IMR-90 (cell line): ENCODE data around the gene NELFE. TPM values are rescaled to one million over a fixed set of nuclear protein-coding genes. Genes with fewer than 3 reads are reported as not detected.

Source experiments
- ATAC-seq: fragments of 200-7000 bp; cut with Tn5 transposase; 2 replicates; pipeline ENCODE4 v1.9.1; 2020; ENCODE audit warnings: low read depth, mild to moderate bottlenecking, moderate library complexity
- BruUV-seq: library from RNA; stranded (reverse); fragments of 400-500 nt; replicated peaks from 2 replicates; lab custom pipeline; 2021; lab: Mats Ljungman, UMichigan
- CTCF ChIA-PET: fragments of 300-600 bp; formaldehyde crosslinking; extraction: SDS; loops from one replicate; lab custom pipeline; 2021; ENCODE audit warnings: antibody characterized with exemption; lab: Yijun Ruan, JAX
- POLR2A ChIA-PET: fragments of 300-600 bp; sonication (Branson Sonifier 250); formaldehyde crosslinking; loops from one replicate; lab custom pipeline; 2022; ENCODE audit warnings: antibody characterized with exemption; ENCODE audit not compliant: unreplicated experiment; lab: Charles Lee
- DNase-seq: peaks from one replicate; pipeline ENCODE4 v3.0.0; 2013
- H2AFZ ChIP-seq: replicated peaks from 2 replicates; pipeline ENCODE3; 2013; ENCODE audit warnings: low read length, mild to moderate bottlenecking; ENCODE audit not compliant: poor library complexity
- H2AK5ac ChIP-seq: 2 replicates; pipeline ENCODE4 v1.6.1; 2013; ENCODE audit warnings: low read depth, low read length, inconsistent platforms
- H2AK9ac ChIP-seq: replicated peaks from 2 replicates; pipeline ENCODE3; 2013; ENCODE audit warnings: mild to moderate bottlenecking, low read depth, low read length, moderate library complexity; ENCODE audit not compliant: poor library complexity
- H2BK120ac ChIP-seq: 2 replicates; pipeline ENCODE4 v1.6.1; 2013; ENCODE audit warnings: low read depth, low read length, inconsistent platforms
- H2BK15ac ChIP-seq: 3 replicates; pipeline ENCODE4 v1.6.1; 2013; ENCODE audit warnings: low read depth, low read length, inconsistent platforms
- H2BK20ac ChIP-seq: 2 replicates; pipeline ENCODE4 v1.6.1; 2013; ENCODE audit warnings: low read depth, mild to moderate bottlenecking, inconsistent platforms, low read length, moderate library complexity
- H2BK5ac ChIP-seq: 2 replicates; pipeline ENCODE4 v1.6.1; 2013; ENCODE audit warnings: mild to moderate bottlenecking, low read depth, low read length, inconsistent platforms; ENCODE audit not compliant: poor library complexity, severe bottlenecking
- H3K14ac ChIP-seq: replicated peaks from 2 replicates; pipeline ENCODE4 v1.6.1; 2013; ENCODE audit warnings: low read depth, low read length, inconsistent platforms
- H3K18ac ChIP-seq: 2 replicates; pipeline ENCODE4 v1.6.1; 2013; ENCODE audit warnings: low read depth, low read length, control low read depth
- H3K23ac ChIP-seq: 2 replicates; pipeline ENCODE4 v1.6.1; 2013; ENCODE audit warnings: low read depth, low read length, inconsistent platforms
- H3K27ac ChIP-seq: 2 replicates; pipeline ENCODE4 v1.5.1; 2013; ENCODE audit warnings: mild to moderate bottlenecking, control low read depth, low read length; ENCODE audit not compliant: insufficient read depth
- H3K27me3 ChIP-seq: 2 replicates; pipeline ENCODE4 v1.6.1; 2013; ENCODE audit warnings: low read length; ENCODE audit not compliant: control insufficient read depth, insufficient read depth
- H3K36me3 ChIP-seq: 2 replicates; pipeline ENCODE4 v1.6.1; 2013; ENCODE audit warnings: low read length, mixed read lengths; ENCODE audit not compliant: control insufficient read depth, insufficient read depth
- H3K4ac ChIP-seq: 2 replicates; pipeline ENCODE4 v1.6.1; 2013; ENCODE audit warnings: low read depth, low read length, inconsistent platforms
- H3K4me1 ChIP-seq: 2 replicates; pipeline ENCODE4 v1.6.1; 2013; ENCODE audit warnings: low read length, mixed read lengths; ENCODE audit not compliant: control insufficient read depth, insufficient read depth
- H3K4me2 ChIP-seq: 2 replicates; pipeline ENCODE4 v1.6.1; 2013; ENCODE audit warnings: low read depth, mild to moderate bottlenecking, control low read depth, low read length, moderate library complexity
- H3K4me3 ChIP-seq: 2 replicates; pipeline ENCODE4 v1.5.1; 2013; ENCODE audit warnings: low read depth, mild to moderate bottlenecking, control low read depth, low read length, moderate library complexity; ENCODE audit not compliant: insufficient read depth
- H3K56ac ChIP-seq: 2 replicates; pipeline ENCODE4 v1.6.1; 2013; ENCODE audit warnings: low read length, inconsistent platforms; ENCODE audit not compliant: insufficient read depth; ENCODE audit errors: extremely low read depth
- H3K79me1 ChIP-seq, 2 experiments: 2 replicates each; pipeline ENCODE4 v1.6.1; 2013; ENCODE audit warnings: low read length in 2 of 2, inconsistent platforms in 1 of 2, low read depth in 1 of 2
- H3K9ac ChIP-seq: 2 replicates; pipeline ENCODE4 v1.6.1; 2013; ENCODE audit warnings: low read depth, low read length, control low read depth
- H3K9me1 ChIP-seq: 2 replicates; pipeline ENCODE4 v1.6.1; 2013; ENCODE audit warnings: low read length, inconsistent platforms; ENCODE audit not compliant: insufficient read depth
- H3K9me3 ChIP-seq: 2 replicates; pipeline ENCODE4 v1.6.1; 2013; ENCODE audit warnings: low read length; ENCODE audit not compliant: control insufficient read depth, insufficient read depth
- H4K20me1 ChIP-seq: 2 replicates; pipeline ENCODE4 v1.6.1; 2013; ENCODE audit warnings: low read length, inconsistent platforms; ENCODE audit not compliant: insufficient read depth
- H4K5ac ChIP-seq: 2 replicates; pipeline ENCODE4 v1.6.1; 2013; ENCODE audit warnings: mild to moderate bottlenecking, low read depth, low read length, control low read depth
- H4K8ac ChIP-seq, 2 experiments: 2 replicates each; pipeline ENCODE4 v1.6.1; 2013; ENCODE audit warnings: low read depth in 2 of 2, low read length in 2 of 2, control low read depth in 1 of 2, inconsistent platforms in 1 of 2
- H4K91ac ChIP-seq: 2 replicates; pipeline ENCODE4 v1.6.1; 2013; ENCODE audit warnings: low read depth, low read length, inconsistent platforms; ENCODE audit not compliant: insufficient read depth
- CEBPB ChIP-seq: IDR thresholded peaks from 2 replicates; pipeline ENCODE4 v1.6.1; 2012; ENCODE audit warnings: low read depth, low read length, improper control_type of control experiment
- CTCF ChIP-seq: conservative IDR thresholded peaks from 2 replicates; pipeline ENCODE4 v1.5.1; 2012; ENCODE audit warnings: mild to moderate bottlenecking, low read depth, low read length, improper control_type of control experiment
- ELK1 ChIP-seq: fragments of 150-350 bp; IDR thresholded peaks from 2 replicates; pipeline ENCODE4 v1.6.1; 2016; ENCODE audit warnings: low read depth, mild to moderate bottlenecking, low read length, moderate library complexity, borderline replicate concordance
- FOS ChIP-seq: fragments of 150-350 bp; IDR thresholded peaks from 2 replicates; pipeline ENCODE4 v1.6.1; 2016; ENCODE audit warnings: low read depth, low read length
- MAZ ChIP-seq: IDR thresholded peaks from 2 replicates; pipeline ENCODE4 v1.6.1; 2012; ENCODE audit warnings: low read depth, mild to moderate bottlenecking, low read length, improper control_type of control experiment, moderate library complexity, borderline replicate concordance
- NFE2L2 ChIP-seq: fragments of 150-350 bp; IDR thresholded peaks from 2 replicates; pipeline ENCODE4 v1.6.1; 2016; ENCODE audit warnings: low read depth, mild to moderate bottlenecking, low read length
- RAD21 ChIP-seq: IDR thresholded peaks from 2 replicates; pipeline ENCODE4 v1.6.1; 2012; ENCODE audit warnings: low read length, improper control_type of control experiment
- RCOR1 ChIP-seq: IDR thresholded peaks from 2 replicates; pipeline ENCODE4 v1.6.1; 2012; ENCODE audit warnings: mild to moderate bottlenecking, low read length, improper control_type of control experiment; ENCODE audit not compliant: insufficient replicate concordance
- SMC3 ChIP-seq: fragments of 150-350 bp; IDR thresholded peaks from 2 replicates; pipeline ENCODE4 v1.6.1; 2016; ENCODE audit warnings: low read depth, mild to moderate bottlenecking, antibody characterized with exemption, low read length, moderate library complexity
- WGBS, 2 experiments: methylation state at CpG; one replicate each; pipeline versions ENCODE4 v1.1.5 to v1.1.7; 2013; ENCODE audit warnings: missing lambda C conversion rate in 2 of 2; ENCODE audit not compliant: insufficient read length in 1 of 2; ENCODE audit errors: extremely low coverage in 2 of 2; 5-methylcytosine and 5-hydroxymethylcytosine counted together
- dilution Hi-C: fragments of 300-500 bp; cut with HindIII; formaldehyde crosslinking; loops from one replicate; pipeline ENCODE4 v1.14.3; 2018; ENCODE audit warnings: low sequenced_read_pairs; ENCODE audit not compliant: unreplicated experiment
- in situ Hi-C: fragments of 300-500 bp; cut with MboI; formaldehyde crosslinking; loops from 3 replicates; pipeline ENCODE4 v1.14.3; 2019; ENCODE audit warnings: low sequenced_read_pairs, inconsistent platforms, mixed read lengths
- intact Hi-C: fragments of 100-400 bp; cut with micrococcal nuclease; formaldehyde crosslinking; loops from 2 replicates; pipeline ENCODE4 v1.10.0; 2022
- polyA plus RNA-seq, 3 experiments: library from polyadenylated mRNA; depleted of rRNA; stranded (reverse); fragments of >200 nt; gene quantifications; 2 replicates each; pipeline ENCODE4 v1.2.3, GENCODE V29; 2012; ENCODE audit warnings: low replicate concordance in 1 of 3
- total RNA-seq: library from RNA; depleted of rRNA; stranded (reverse); fragments of >200 nt; gene quantifications from 2 replicates; pipeline ENCODE4 v1.2.3, GENCODE V29; 2012

NELFE gene
- total and polyA plus RNA-seq, 2 of the 4 experiments (the other 2 are of a cell fraction), result 63.6 to 76.0 TPM

- Histone ChIP-seq H3K9ac (no peak overlapping the region), H3K56ac (no peak overlapping the region), H3K23ac (peak overlapping the region; percentile 1; the same call in 1 of the 2 replicates), H3K9me1 (peaks cover 12% of the 10 kb centered on the region; the same call in 1 of the 2 replicates), H2BK120ac (no peak overlapping the region), H3K4ac (no peak overlapping the region; the same call in 1 of the 2 replicates), H2BK20ac (no peak overlapping the region), H2AK9ac (no peak overlapping the region), H2BK5ac (peak overlapping the region; percentile 48), H2AK5ac (no peak overlapping the region), H3K4me1 (peaks cover 7% of the 10 kb centered on the region), H3K14ac (no peak overlapping the region), H3K9me3 (no peaks in the 10 kb centered on the region), H3K4me3 (no peak overlapping the region), H4K5ac (no peak overlapping the region), H3K4me2 (peak overlapping the region; percentile 86), H3K36me3 (no peaks in the 10 kb centered on the region), H3K79me1 (no peaks in the 10 kb centered on the region), H3K27me3 (no peaks in the 10 kb centered on the region), H4K8ac (no peak overlapping the region), H3K27ac (no peak overlapping the region), H4K20me1 (no peaks in the 10 kb centered on the region), H2AFZ (no peak overlapping the region), H3K18ac (no peak overlapping the region), H4K91ac (no peak overlapping the region), H2BK15ac (no peak overlapping the region)
- in situ Hi-C loops (no loop called here), intact Hi-C loops (no loop called here), dilution Hi-C loops (no loop called here)
- CTCF ChIA-PET, result no interaction called here
- DNase-seq, result peak; percentile 90
- WGBS, 2 experiments, result 0% methylated on average over 1 of the region's 4 CpGs; no CpG with 5 or more reads in 1 of the 2 experiments
- ATAC-seq, result peak; percentile 56
- TF ChIP-seq ELK1 (no peak), SMC3 (no peak), CTCF (no peak), MAZ (no peak), RAD21 (no peak), CEBPB (no peak), RCOR1 (no peak), FOS (no peak; the same call in 1 of the 2 replicates), NFE2L2 (no peak)
- BruUV-seq, result no TSS peak
- POLR2A ChIA-PET, result no interaction called here
Measured at GRCh38 chr6:31908791-31909190, 50.0 kb downstream of the NELFE start.
